Mesodermal cell (in vitro differentiated cells): Measurements from ENCODE around the gene CD200R1L.
A peak's percentile ranks its signal among the peaks of the same experiment; 100 is the strongest.

Experiments used
- H3K27ac ChIP-seq: 2 replicates; pipeline ENCODE4 v1.7.0; 2013; ENCODE audit warnings: mild to moderate bottlenecking, low read depth, low read length, moderate library complexity; ENCODE audit not compliant: severe bottlenecking
- H3K36me3 ChIP-seq: 2 replicates; pipeline ENCODE4 v1.7.1; 2013; ENCODE audit warnings: mild to moderate bottlenecking, low read length, moderate library complexity; ENCODE audit not compliant: control insufficient read depth, insufficient read depth
- H3K4me1 ChIP-seq: one replicate; pipeline ENCODE4 v1.7.1; 2013; ENCODE audit warnings: mild to moderate bottlenecking, low read length; ENCODE audit not compliant: insufficient read depth, control insufficient read depth, poor library complexity, severe bottlenecking
- H3K4me3 ChIP-seq: 2 replicates; pipeline ENCODE4 v1.7.0; 2013; ENCODE audit warnings: low read length, control low read depth, mild to moderate bottlenecking; ENCODE audit not compliant: insufficient read depth, poor library complexity, severe bottlenecking; ENCODE audit errors: extremely low read depth
- H3K9me3 ChIP-seq: 2 replicates; pipeline ENCODE4 v1.7.1; 2013; ENCODE audit warnings: mild to moderate bottlenecking, low read length, moderate library complexity; ENCODE audit not compliant: control insufficient read depth
- WGBS, 2 experiments: methylation state at CpG; one replicate each; pipeline ENCODE4 v1.1.5; 2013; ENCODE audit warnings: missing lambda C conversion rate in 2 of 2; ENCODE audit not compliant: insufficient coverage in 2 of 2; 5-methylcytosine and 5-hydroxymethylcytosine counted together

CD200R1L gene

GRCh38 chr3:112818289-112818688 is 28.4 kb downstream of the CD200R1L start:
- no CpG with 5 or more reads among the region's 1 CpG for WGBS, 2 experiments
- H3K9me3 ChIP-seq, result no peaks in the 10 kb centered on the region

GRCh38 chr3:112817797-112818196 is 28.9 kb downstream of the CD200R1L start:
- peaks cover 4% of the 10 kb centered on the region for H3K4me1 ChIP-seq
- WGBS, 2 experiments, result 100% methylated on average over 2 of the region's 3 CpGs; no CpG with 5 or more reads in 1 of the 2 experiments
- no peaks in the 10 kb centered on the region for H3K36me3 ChIP-seq
- H3K27ac ChIP-seq, result no peak overlapping the region
- no peaks in the 10 kb centered on the region for H3K9me3 ChIP-seq
- H3K4me3 ChIP-seq, result no peak overlapping the region

More at GRCh38 chr3:112818289-112818688, 28.4 kb downstream of the CD200R1L start:
- H3K27ac ChIP-seq, result no peak overlapping the region
- no peaks in the 10 kb centered on the region for H3K36me3 ChIP-seq
- H3K4me1 ChIP-seq, result peaks cover 4% of the 10 kb centered on the region
- H3K4me3 ChIP-seq, result no peak overlapping the region

DNA sequence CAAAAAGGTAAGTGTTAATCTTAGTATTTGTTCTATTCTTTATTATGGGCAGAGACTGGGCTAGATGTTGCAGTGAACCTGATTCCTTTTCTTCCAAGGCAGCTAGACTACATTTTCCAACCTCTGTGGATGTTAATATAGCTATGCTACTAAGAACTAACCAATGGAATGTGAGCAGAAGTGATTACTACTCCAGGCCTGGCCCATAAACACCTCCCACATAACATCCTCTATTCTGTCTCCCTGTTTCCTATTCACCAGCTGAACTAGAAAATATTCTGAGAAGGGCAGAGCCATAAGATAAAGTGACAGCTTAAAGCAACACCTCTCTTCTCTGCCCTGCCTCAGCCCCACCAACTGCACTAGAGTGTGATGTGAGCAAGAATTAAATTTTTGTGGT is 29.4 kb downstream of the CD200R1L start:
- peaks cover 4% of the 10 kb centered on the region for H3K4me1 ChIP-seq
- no peaks in the 10 kb centered on the region for H3K9me3 ChIP-seq
- no peaks in the 10 kb centered on the region for H3K36me3 ChIP-seq
- no peak overlapping the region for H3K4me3 ChIP-seq
- no peak overlapping the region for H3K27ac ChIP-seq

GRCh38 chr3:112815981-112816380 is 30.7 kb downstream of the CD200R1L start:
- Histone ChIP-seq H3K4me3 (no peak overlapping the region), H3K27ac (no peak overlapping the region)

GRCh38 chr3:112814266-112814665 is 32.4 kb downstream of the CD200R1L start:
- no peaks in the 10 kb centered on the region for H3K36me3 ChIP-seq
- 58 to 85% methylated on average over 2 of the region's 2 CpGs for WGBS, 2 experiments
- H3K27ac ChIP-seq, result no peak overlapping the region
- H3K4me1 ChIP-seq, result peaks cover 4% of the 10 kb centered on the region
- no peak overlapping the region for H3K4me3 ChIP-seq
- no peaks in the 10 kb centered on the region for H3K9me3 ChIP-seq

More at GRCh38 chr3:112815981-112816380, 30.7 kb downstream of the CD200R1L start:
- H3K4me1 ChIP-seq, result peaks cover 4% of the 10 kb centered on the region
- H3K36me3 ChIP-seq, result no peaks in the 10 kb centered on the region
- H3K9me3 ChIP-seq, result no peaks in the 10 kb centered on the region

GRCh38 chr3:112813723-112814171 is 32.9 kb downstream of the CD200R1L start:
- no peak overlapping the region for H3K27ac ChIP-seq
- H3K9me3 ChIP-seq, result no peaks in the 10 kb centered on the region
- H3K4me1 ChIP-seq, result peaks cover 4% of the 10 kb centered on the region
- H3K36me3 ChIP-seq, result no peaks in the 10 kb centered on the region
- no CpG with 5 or more reads among the region's 2 CpGs for whole genome bisulfite sequencing, 2 experiments
- no peak overlapping the region for H3K4me3 ChIP-seq

GRCh38 chr3:112813016-112813415 is 33.6 kb downstream of the CD200R1L start:
- H3K4me3 ChIP-seq, result no peak overlapping the region
- no peak overlapping the region for H3K27ac ChIP-seq
- no peaks in the 10 kb centered on the region for H3K9me3 ChIP-seq
- 92 to 100% methylated on average over 1 to 2 of the region's 2 CpGs for WGBS, 2 experiments
- H3K4me1 ChIP-seq, result peaks cover 4% of the 10 kb centered on the region
- no peaks in the 10 kb centered on the region for H3K36me3 ChIP-seq

- H3K27ac ChIP-seq, result peak overlapping the region; percentile 78
- 90 to 98% methylated on average over 4 to 5 of the region's 8 CpGs for WGBS, 2 experiments
- H3K4me3 ChIP-seq, result no peak overlapping the region
- no peaks in the 10 kb centered on the region for H3K9me3 ChIP-seq
- H3K4me1 ChIP-seq, result peaks cover 4% of the 10 kb centered on the region
- no peaks in the 10 kb centered on the region for H3K36me3 ChIP-seq
These were observed 34.6 kb downstream of the CD200R1L start for GRCh38 chr3:112811917-112812660.

DNA sequence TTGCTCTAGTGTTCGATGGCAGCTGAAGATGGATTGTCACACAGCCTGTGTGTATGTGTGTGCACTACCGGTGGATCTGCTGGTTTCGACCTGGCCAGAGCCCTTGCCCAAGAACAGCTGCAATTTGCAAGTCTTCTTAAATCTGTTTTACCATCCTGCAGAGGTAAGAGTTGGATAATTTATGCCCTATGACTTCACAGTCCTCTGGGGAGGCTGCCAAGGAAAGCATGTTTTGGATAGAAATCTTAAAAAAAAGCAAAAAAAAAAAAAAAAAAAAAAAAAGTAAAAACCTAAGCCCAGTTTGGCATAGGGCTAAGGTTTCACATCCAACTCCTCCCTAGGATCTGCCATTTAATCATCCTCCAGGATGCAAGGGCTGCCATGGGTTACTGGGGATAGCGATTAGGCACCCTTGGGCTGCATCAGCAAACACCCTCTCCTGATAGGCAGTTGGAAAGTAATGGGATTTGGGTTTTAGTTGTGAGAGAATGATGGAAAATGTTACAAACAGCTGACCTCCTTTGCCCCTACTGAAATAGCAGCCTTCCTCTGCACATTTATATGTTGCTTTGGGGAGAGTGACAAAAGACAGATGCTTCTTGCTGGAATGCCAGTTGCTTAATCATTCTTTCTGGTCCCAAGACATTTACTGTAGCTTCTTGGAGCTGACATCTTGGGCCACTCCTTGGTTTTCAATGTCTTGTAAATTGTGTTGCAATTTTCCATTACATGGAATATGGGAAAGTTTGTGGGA is 35.4 kb downstream of the CD200R1L start:
- peaks cover 4% of the 10 kb centered on the region for H3K4me1 ChIP-seq
- no peaks in the 10 kb centered on the region for H3K36me3 ChIP-seq
- no peak overlapping the region for H3K4me3 ChIP-seq
- H3K27ac ChIP-seq, result peak overlapping the region; percentile 78
- no peaks in the 10 kb centered on the region for H3K9me3 ChIP-seq
- 94 to 100% methylated on average over 1 to 3 of the region's 4 CpGs for WGBS, 2 experiments

DNA sequence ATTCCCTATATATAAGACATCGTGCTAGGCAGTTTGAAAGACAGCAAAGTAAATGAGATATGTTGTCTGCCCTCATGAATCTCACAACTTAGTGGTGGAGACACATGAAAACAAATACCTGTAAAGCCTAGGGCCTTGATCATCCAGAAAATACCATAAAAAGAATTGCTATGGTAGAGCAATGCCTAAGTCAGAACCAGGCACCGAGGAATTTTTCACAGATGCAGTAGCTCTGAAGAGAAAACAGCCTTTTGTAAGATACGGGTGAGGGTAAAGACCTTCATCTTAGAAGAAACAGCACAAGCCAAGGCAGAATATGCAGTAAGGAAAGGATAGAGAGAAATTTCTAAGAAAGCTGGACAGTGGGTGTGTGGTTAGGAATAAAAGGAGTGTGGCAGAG is 36.1 kb downstream of the CD200R1L start:
- WGBS, 2 experiments, result 100% methylated on average over 1 to 2 of the region's 3 CpGs
- Histone ChIP-seq H3K4me1 (peaks cover 4% of the 10 kb centered on the region), H3K36me3 (no peaks in the 10 kb centered on the region), H3K27ac (no peak overlapping the region), H3K9me3 (no peaks in the 10 kb centered on the region), H3K4me3 (no peak overlapping the region)

- H3K27ac ChIP-seq, result no peak overlapping the region
- H3K4me3 ChIP-seq, result no peak overlapping the region
- no CpG with 5 or more reads among the region's 2 CpGs for WGBS, 2 experiments
- no peaks in the 10 kb centered on the region for H3K9me3 ChIP-seq
- no peaks in the 10 kb centered on the region for H3K4me1 ChIP-seq
- no peaks in the 10 kb centered on the region for H3K36me3 ChIP-seq
These were observed 38.5 kb downstream of the CD200R1L start for GRCh38 chr3:112808136-112808535.
